Stimulated activated CD4-positive, alpha-beta T cell treated with anti-CD3 and anti-CD28 coated beads, Interleukin-4, amount 100 ng/mL, for 4 hours (primary cell): ENCODE data around the gene PDZRN3.
"Not testable (repeated sequence)": the region's sequence is repeated elsewhere in the genome, so short reads cannot be mapped to it uniquely, and the experiment has no call there.

ENCODE experiments used
- DNase-seq, 2 experiments: peaks; one replicate each; pipeline ENCODE4 v3.0.0-alpha.2; 2020

PDZRN3 gene

DNA sequence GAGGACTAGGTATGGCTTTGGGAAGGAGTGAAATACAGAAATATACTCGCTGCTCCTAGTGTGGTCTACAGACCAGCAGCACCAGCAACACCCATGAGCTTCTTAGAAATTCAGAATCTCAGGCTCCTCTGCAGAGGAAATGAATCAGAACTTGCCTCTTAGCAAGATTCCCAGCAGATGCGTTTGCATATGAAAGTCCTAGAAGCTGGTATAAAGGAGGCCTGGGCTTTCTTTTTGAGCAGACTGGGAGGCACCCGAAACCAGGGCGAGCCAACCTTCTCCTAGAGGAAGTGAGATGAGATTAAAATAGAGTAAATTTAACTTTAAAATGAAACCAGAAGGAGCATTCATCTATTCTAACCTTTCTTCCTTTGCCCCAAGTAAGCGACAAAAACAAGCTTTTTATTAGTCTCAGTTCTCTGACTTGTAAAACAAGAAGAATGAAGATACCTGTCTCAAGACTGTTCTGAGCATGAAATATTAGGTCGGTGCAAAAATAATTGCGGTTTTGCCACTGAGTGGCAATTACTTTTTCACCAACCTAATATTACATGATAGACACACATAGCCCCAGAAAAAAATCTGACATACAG is 140.0 kb downstream of the PDZRN3 start:
- no peak for DNase-seq

DNA sequence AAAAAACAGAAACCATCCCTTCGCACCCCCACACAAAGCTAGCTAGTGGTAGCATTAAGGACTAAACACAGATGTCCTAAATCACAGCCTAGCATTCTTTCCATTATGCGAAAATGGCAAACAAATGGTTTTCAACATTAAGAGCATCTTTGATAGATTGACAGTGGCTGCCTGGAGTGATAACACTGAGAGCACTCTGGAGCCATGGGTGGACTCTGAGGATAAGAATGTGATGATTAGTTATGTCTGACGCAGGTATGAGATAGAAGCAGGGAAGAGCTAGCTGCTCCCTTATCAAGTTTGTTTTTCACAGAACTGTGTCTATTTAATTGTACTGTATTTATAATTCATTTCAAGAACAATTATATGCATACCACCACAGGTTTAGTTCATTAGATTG is 142.9 kb downstream of the PDZRN3 start:
- no peak for DNase-seq

DNA sequence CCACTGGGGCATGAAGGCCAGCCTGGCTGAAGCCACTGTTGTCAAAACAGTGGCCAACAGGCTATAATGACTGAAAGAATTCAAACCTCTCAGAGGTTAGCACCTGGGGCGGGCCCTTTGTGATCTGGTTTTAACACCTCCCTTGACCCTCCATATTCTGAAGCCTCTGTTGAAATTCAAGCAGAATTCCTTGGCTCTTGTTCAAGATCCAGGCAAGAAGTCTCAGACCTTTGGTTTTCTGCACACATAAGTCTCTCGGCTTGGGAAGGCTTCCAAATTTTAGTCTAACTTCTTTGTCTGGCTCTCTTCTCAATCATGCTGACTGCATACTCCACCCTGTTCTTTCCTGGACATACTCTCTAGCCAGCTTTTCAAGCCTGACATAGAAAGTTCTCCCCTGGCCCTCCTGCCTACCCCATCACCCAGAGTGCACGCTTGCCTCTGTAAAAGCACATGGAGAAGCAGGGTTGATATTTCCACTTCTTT is 144.5 kb downstream of the PDZRN3 start:
- DNase-seq = no peak

DNA sequence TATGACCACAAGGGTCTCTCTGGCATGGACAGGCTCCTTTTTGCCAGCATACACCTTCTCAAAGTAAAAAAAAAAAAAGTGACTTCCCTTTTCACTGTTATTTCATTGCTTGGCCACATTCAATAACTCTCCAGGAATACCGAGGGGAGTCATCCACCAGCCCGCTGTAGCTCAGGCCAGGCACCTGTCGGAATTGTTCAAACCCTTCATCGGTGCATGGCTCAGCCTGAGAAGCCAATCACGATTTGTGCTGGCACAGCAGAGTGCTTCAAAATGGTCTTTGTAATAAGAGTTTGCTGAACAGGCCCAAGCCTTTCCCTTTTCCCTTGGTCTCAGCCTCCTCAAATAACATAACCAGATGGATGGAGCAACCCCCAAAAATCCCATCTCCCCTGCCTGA is 145.4 kb downstream of the PDZRN3 start:
- DNase-seq = no peak

DNA sequence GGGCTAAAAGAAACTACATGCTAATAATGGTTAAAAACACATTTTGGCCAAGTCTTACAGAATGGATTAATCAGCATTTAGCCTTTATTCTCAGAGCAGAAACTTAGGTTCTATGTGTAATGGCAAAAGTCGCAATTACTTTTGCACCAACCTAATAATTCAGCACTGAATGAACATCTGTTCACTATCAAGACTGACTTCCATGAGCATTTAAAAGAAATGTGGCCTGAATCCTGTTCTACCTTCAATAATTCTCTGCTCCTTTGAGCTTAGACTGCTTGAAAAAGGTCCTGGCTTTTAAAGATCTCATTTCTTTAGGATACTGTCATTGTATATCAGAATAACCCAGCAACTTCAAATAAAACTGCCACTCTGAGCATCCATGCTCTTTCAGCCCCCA is 145.9 kb downstream of the PDZRN3 start:
- DNase-seq = no peak

DNA sequence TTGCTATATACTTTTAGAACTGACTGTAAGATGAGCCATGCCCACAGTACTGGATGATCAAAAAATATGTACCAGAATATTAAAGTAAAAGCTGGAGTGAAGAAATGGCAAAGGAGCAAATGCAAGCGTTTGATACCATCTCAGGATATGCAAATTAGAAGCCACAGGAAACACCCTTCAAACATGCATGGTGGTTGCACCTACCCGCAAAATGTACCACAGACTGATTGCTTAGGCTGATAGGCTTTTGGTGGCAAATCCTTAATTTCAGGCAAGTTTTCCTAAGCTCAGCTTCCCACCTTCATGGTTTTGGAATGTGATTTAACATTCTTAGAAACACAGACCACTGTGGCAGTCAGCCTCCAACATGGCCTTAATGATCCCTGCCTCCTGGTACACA is 149.0 kb downstream of the PDZRN3 start:
- no peak for DNase-seq

DNA sequence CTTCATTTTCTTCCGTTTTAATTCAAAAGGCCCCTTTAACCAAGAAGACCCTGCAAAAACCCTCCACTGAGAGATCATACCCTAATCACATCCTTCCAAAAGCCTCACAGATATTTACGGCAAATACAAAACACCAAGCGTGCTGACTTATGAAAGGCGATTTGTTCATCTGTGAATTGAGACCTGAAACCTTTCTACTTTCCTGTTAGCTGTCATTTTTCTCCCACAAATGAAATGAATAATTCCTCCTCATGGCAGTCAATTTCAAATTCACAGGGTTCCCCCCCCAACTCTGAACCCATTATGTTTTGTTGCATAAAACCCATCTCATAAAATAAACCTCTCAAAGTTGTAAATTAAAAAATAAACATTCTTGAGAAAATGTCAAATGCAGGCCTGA is 149.6 kb downstream of the PDZRN3 start:
- no peak for DNase-seq

DNA sequence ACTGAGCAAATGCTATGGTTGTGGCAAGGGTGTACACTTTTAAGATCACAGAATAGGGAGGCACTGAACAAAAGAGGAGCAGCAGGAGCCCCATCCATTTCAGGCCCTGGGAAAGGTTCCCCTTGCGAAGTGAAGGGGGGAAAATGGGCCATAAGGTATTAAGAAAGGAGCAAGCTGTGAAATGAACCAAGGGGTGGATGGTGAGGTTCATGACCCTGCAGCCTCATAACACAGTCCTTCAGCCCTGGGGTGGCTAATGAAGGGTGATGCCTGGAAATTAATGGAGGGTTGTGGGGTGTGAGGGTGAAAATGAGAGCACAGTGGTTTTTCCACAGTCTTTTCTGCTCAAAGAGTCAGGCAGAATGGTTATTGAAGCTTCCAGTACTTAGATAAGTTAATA is 150.1 kb downstream of the PDZRN3 start:
- no peak for DNase-seq

DNA sequence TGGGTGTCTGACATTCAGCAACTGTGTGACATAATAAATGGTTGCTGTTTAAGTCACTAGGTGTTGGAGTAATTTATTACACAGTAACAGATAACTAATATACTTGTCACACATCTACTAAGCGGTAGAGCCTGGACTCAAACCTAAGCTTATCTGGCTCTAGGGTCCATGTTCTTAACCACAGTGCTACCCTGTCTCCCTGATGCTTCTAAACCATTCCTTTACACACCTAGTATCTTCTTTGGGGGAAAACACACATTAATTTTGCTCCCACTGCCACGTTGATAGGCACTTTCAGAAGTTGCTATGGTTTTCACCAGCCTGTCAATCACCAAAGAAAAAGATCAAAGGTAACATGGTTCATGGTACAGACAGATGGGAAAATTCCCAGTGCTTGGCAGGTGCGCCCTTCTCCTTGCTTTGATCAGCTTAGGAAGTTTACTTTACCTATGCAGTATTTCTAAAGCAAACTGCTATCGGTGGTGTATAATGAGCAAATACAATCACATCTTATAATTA is 150.8 kb downstream of the PDZRN3 start:
- no peak for DNase-seq

DNA sequence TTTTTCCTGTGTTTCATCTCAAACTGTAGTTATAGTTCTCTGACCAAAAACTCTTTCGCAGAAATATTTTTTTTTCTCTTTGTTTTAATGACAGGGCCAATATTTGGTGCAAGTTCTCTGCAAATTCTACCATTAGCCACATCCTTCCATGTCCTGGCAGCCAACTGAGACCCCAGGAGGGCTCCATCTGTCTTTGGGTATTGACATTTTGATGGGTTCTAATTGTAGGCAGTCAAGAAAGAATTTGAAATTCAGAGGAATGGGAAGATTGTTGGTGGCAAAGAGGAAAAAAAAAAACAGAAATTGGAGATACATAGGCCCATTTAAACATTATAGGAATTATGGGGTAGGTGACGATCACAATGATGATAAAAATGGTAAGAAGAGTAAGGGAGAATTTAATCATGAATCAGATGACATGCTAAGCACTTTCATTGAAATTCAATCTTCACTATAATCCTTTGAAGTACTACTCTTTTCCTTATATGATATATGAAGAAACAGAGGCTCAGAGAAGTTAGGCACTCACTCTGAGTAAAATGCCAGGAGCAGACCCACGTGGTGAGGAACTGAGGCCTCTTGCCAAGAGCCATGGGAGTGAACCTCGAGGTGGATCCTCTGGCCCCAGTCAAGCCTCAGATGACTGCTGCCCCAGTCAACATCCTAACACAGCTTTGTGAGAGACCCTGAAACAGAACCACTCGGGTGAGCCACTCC is 151.4 kb downstream of the PDZRN3 start:
- DNase-seq = no peak

DNA sequence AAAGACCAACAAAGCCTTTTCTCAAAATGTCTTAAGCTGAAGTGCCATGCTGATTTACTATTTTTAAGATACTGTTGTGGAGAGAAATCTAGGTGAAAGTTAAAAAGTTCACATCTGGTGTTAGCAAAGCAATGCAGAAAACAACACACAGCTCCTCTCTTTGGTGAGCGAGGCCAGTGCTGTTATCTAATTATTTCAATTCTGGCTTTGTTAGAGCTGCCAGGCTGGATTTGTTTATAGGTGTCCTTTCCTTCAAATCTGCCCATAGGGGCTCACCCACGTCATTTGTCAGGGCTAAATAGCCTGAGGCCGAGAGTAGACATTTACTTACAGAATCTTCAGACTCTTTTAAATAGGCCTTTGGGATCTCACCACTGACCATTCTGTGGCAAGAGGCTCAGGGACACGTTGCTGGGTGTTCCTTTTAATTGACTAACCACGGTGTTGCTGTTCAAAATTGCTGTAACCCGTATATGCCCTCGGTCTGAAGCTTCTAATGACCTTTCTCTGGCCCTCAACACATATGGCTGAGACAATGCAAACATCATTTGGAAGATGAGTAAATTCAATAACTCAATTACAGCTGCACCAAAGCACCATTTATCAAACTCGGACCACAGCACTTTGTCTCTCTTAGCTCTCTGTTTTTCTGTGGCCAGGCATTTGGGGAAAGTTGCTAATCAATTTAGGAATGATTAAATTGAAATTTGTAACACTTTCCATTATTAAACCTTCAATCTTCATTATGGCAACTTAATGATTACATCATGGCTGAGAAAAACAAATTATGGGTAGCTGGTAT is 152.6 kb downstream of the PDZRN3 start:
- no peak for DNase-seq

DNA sequence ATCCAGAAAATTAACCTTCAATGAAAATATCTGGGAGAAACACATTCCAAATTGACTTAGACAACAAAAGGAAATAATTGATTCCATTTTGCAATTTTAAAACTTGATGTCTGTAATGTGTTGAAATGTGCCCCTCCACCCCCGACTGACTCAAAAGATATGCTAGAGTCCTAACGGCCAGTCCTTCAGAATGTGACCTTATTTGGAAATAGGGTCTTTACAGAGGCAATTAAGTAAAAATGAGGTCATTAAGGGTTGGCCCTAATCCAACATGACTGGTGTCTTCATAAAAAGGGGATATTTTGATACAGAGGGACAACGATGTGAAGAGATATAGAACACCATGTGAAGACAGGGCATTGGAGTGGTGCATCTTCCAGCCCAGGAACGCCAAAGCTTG is 153.9 kb downstream of the PDZRN3 start:
- DNase-seq = no peak

DNA sequence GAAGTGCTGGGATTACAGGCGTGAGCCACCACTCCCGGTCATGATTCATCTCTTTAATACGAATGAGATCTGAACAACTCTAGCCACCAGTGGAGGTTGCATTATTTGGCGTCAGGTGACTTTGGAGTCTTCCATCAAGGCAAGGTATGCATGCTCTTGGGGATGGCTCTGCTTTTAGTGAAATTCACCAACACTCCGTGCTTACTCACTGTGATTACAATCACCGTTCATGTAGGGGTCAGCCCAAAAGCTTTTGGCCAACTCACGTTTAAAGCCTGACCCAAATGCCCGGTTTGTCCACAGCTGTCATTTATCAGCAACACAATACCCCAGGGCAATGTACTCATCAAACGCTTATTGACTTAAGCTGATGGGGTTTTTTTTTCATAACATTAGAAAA is 155.4 kb downstream of the PDZRN3 start:
- no peak for DNase-seq

DNA sequence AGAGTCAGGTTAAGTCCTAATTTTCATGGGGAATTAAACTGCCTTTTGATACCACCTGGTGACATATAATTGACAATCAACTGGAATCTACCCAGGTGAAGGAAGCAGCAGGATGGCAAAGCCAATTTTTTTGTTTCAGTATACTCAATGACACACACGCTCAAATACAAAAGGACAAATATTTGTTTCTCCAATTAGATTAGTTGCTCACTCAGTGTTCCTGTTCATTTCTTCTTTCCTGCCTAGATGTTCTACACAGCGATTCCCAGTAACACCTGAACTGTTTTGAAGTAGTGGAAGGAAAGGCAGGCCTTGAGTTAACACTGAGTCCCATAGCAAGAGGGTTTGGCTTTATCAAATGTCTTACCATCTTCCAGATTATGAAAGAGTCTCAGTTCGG is 157.5 kb downstream of the PDZRN3 start:
- no peak for DNase-seq

DNA sequence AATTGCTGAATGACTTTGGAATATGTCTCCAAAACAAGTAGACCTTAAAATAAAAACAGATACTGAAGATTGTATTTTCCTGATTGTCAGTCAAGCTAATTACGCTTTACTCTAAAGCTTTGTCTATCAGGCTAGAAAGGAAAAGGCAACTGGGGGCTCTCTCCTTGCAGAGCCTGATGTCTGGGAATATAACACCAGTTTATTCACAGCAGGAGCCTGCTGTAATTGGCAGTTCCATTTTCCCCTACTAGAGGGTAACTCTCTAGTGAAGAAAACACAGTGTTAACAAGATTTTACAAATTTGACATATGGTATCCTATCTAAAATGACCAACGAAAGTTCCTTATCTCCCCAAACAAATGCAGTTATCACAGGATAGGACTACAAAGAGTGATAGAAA is 158.8 kb downstream of the PDZRN3 start:
- no peak for DNase-seq

DNA sequence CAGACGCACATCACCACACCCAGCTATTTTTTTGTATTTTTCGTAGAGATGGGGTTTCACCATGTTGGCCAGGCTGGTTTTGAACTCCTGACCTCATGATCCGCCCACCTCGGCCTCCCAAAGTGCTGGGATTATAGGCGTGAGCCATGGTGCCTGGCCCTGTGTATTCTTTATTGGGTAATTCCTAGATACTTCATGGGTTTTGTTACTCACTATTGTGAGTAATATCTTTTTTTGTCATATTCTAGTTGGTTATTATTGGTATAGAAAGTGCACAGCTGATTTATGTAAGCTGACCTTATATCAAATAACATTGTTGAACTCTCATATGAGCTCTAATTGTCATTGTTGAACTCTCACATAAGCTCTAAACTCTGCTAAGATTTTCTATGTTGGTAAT is 160.6 kb downstream of the PDZRN3 start:
- not testable (repeated sequence) for DNase-seq

DNA sequence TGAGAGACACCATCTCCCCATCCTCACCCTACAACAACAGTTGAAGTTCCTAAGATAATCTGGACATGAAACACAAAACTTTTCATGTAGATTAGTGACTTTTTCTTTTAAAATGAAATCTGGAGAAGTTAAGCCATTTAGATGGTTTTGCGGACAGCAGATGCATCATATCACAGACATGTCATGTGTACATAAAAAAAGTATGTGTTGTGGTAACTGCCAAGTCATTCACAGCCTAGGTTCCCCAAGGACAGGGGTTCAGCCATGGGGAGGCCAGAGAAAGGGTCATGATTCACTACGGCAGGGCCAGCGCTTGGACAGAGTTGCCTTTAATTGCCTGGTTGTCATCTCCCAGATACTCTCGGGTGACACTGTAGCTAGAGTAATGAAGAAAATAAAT is 163.2 kb downstream of the PDZRN3 start:
- DNase-seq = no peak

DNA sequence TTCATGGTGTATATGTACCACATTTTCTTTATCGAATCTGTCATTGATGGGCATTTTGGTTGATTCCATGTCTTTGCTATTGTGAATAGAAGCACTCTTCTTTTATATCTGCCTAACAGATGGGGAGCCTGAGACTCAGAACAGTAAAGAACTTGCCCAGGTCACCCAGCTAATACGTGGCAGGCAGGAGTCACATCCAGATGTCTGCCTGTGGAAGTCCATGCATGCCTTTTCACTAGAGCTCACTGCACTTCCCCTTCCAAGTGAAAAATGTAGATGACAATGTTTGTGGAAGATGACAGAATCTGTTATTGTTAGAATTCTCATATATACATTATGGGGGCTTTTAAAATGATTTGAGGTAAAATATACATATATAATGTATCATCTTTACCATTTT is 165.0 kb downstream of the PDZRN3 start:
- DNase-seq = no peak

DNA sequence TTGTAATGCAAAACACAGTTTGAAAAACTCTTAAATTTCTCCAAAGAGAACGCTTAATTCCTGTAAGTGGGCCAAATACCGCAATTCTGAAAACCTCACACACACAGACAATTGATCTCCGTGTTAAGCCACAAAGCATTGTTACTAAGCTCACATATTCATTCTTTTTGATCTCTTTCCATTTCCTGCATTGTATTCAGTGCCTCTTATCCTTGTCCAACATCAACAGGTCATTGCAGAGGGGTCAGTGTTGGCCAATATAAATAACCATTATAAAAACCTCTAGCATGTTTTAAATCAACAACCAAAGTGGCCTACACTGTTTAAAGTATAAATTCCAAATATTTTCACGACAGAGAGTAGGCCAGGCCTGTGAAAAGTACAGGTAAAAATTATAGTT is 171.1 kb downstream of the PDZRN3 start:
- DNase-seq = no peak

DNA sequence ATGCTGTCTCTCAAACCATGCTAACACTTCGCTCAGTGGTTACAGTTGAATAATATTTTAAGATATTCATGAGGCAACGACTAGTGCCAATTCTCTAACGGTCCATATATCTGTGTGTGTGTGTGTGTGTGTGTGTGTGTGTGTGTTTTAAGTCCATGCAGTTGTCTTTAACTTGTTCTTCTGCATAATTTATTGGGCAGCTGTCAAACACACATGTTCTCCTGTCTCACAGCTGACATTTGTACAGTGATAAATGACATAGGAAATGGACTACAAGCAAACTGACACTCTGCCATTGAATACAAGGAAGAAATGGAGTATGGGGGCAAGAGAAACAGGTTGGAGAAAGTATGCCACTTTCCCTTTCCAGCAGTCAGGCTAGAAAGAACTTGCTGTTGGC is 172.0 kb downstream of the PDZRN3 start:
- DNase-seq = no peak

DNA sequence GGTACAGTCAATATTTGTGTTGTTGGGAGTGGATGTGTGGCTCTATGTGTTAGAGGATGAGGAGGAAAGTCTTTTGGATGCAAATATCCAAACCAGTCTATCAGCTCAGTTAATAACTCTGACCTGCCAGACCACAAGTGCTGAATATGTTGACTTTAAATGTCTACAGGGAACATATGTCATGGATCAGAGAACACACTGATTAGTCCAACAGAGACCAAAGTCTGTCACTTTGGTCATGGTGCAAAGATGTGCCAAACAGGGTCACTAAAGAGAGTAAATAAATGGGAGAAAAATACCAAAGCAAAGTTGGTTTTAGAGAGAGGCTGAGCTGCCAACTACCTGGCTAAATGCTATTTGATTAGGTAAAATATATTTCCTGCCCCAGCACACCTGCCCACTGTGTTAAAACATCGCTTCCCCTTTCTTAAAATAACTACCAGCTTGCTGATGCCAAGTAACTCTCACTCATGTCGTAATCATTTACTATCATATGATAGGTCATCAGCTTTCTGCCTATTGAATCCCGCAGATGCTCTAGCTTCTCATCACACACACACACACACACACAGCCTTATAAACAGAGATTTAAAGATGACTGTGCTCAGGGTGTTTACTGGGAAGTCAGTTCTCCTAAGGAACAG is 173.3 kb downstream of the PDZRN3 start:
- no peak for DNase-seq

DNA sequence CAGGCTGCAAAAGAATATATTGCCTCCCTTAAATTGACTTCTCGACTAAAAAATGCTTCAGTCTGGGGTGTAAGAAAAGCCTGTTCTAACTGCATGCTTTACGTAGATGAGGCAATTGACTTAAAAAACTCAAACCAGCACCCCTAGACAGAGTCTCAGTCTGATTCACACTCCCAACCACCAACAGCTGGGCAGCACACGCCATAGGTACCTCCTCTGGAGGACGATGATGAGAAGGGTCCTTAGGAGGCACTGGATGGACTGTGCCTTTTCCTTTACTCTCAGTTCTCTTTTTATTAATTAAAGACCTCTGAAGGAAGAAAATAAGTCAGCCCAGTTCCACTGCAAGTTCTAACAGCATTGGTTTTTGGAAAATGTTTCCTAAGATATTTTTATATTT is 175.0 kb downstream of the PDZRN3 start:
- DNase-seq = no peak

DNA sequence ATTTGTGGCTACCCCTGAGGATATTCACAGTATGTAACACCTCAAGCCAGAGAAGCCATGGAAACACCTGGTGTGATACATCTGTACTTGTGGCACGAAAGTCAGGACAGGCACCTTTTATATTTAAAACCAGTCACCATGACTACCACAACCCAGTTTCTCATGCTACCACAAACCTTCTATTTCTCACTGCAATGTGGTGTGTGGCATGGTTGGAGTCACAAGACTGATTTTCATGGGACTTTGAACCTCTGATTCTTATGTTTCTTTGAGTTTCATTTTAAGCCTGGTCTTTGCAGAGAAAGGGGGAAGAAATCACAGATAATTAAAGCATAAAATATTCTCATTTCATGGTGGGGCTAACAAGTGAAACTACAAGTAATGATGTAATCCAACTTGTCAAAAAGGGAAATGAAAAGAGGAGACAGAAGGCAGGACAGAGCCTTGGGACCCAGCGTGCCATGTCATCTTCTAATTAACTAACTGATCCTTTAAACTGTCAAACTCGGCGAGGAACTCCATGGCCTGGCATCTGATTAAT is 175.9 kb downstream of the PDZRN3 start:
- no peak for DNase-seq
